ENCODE results near the gene NPAT. TPM values are rescaled to one million over a fixed set of nuclear protein-coding genes. Genes with fewer than 3 reads are reported as not detected.

Gene NPAT
- total and polyA plus RNA-seq, 2 of the 4 experiments (the other 2 are of a cell fraction), result 3.1 to 10.6 TPM

DNA sequence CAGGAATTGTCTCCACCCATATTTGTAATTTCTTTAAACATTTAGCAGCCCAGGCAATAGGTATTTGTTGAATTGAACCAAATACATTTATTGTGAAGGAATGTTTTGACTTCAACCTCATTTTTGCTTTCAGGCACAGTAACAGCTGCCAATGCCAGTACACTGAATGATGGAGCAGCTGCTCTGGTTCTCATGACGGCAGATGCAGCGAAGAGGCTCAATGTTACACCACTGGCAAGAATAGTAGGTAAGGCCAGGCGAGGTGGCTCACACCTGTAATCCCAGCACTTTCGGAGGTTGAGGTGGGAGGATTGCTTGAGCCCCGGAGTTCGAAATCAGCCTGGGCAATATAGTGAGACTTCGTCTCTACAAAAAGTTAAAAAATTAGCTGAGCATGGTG is 80.1 kb downstream of the NPAT start:
- Histone ChIP-seq H3K4ac (ENCODE audit: low read depth, low read length) (no peak overlapping the region), H3K18ac (ENCODE audit: low read depth, low read length) (no peak overlapping the region), H2AFZ (replicated peaks; ENCODE audit: low read length, poor library complexity) (no peak overlapping the region), H3K4me3 (ENCODE audit: insufficient read depth, low read depth, low read length) (no peak overlapping the region), H3K27me3 (ENCODE audit: control insufficient read depth, insufficient read depth, low read length) (no peaks in the 10 kb centered on the region), H3K4me2 (ENCODE audit: low read depth, low read length) (no peak overlapping the region), H3K56ac (ENCODE audit: extremely low read depth, insufficient read depth, low read length) (no peak overlapping the region), H2BK5ac (ENCODE audit: low read depth, low read length, poor library complexity, severe bottlenecking) (no peak overlapping the region), H4K20me1 (ENCODE audit: insufficient read depth, low read length) (no peaks in the 10 kb centered on the region), H3K79me1 (ENCODE audit: low read depth in 1 of 2, low read length in 2 of 2) (no peaks in the 10 kb centered on the region; a peak in 3 of 4 replicates), H2BK120ac (ENCODE audit: low read depth, low read length) (no peak overlapping the region), H3K4me1 (ENCODE audit: control insufficient read depth, insufficient read depth, low read length) (no peaks in the 10 kb centered on the region), H4K8ac (ENCODE audit: low read depth in 2 of 2, low read length in 2 of 2) (no peak overlapping the region), H2AK5ac (ENCODE audit: low read depth, low read length) (no peak overlapping the region), H2AK9ac (replicated peaks; ENCODE audit: low read depth, low read length, poor library complexity) (no peak overlapping the region), H4K91ac (ENCODE audit: insufficient read depth, low read depth, low read length) (no peak overlapping the region), H3K9me3 (ENCODE audit: control insufficient read depth, insufficient read depth, low read length) (no peaks in the 10 kb centered on the region), H3K23ac (ENCODE audit: low read depth, low read length) (no peak overlapping the region), H3K36me3 (ENCODE audit: control insufficient read depth, insufficient read depth, low read length) (peaks cover 16% of the 10 kb centered on the region), H4K5ac (ENCODE audit: low read depth, low read length) (no peak overlapping the region), H3K27ac (ENCODE audit: insufficient read depth, low read length) (no peak overlapping the region), H3K14ac (replicated peaks; ENCODE audit: low read depth, low read length) (no peak overlapping the region), H2BK15ac (ENCODE audit: low read depth, low read length) (no peak overlapping the region), H2BK20ac (ENCODE audit: low read depth, low read length) (no peak overlapping the region), H3K9ac (ENCODE audit: low read depth, low read length) (no peak overlapping the region), H3K9me1 (ENCODE audit: insufficient read depth, low read length) (no peaks in the 10 kb centered on the region)
- DNase-seq, result no peak
- in situ Hi-C loops (cut with MboI; ENCODE audit: low sequenced_read_pairs) (no loop called here), intact Hi-C loops (cut with micrococcal nuclease) (no loop called here), dilution Hi-C loops (cut with HindIII; ENCODE audit: low sequenced_read_pairs, unreplicated experiment) (no loop called here)
- ChIA-PET CTCF (no interaction called here), POLR2A (ENCODE audit: unreplicated experiment) (no interaction called here)
- ATAC-seq (ENCODE audit: low read depth), result no peak
- no TSS peak for BruUV-seq (replicated peaks)
- no CpG with 5 or more reads among the region's 7 CpGs for WGBS, 2 experiments (ENCODE audit: extremely low coverage in 2 of 2, insufficient read length in 1 of 2)
- no peak for TF ChIP-seq FOS (IDR thresholded peaks at IDR 0.05; ENCODE audit: low read depth, low read length)
- TF ChIP-seq RCOR1 (IDR thresholded peaks at IDR 0.05; ENCODE audit: insufficient replicate concordance, low read length), result no peak
- no peak for TF ChIP-seq RFX5 (IDR thresholded peaks at IDR 0.05; ENCODE audit: low read depth, low read length)
- no peak for TF ChIP-seq BHLHE40 (IDR thresholded peaks at IDR 0.05; ENCODE audit: low read depth, low read length)
